SK-N-SH treated with all-trans-retinoic acid at 6 μM for 48 hours (cell line): Measurements from ENCODE around the gene CCDC63.

Experiments
- ATAC-seq: fragments of 200-7000 bp; cut with Tn5 transposase; 3 replicates; pipeline ENCODE4 v1.9.1; 2020; ENCODE audit warnings: mild to moderate bottlenecking, moderate library complexity
- ARNTL ChIP-seq: fragments of 450-650 bp; formaldehyde crosslinking; IDR thresholded peaks from 2 replicates; pipeline ENCODE4 v1.5.0; 2020; ENCODE audit warnings: low read depth, mild to moderate bottlenecking, moderate library complexity, borderline replicate concordance
- BACH2 ChIP-seq: fragments of 250-450 bp; sonication (Bioruptor Pico); IDR thresholded peaks from 2 replicates; pipeline ENCODE4 v1.9.0; 2021; ENCODE audit warnings: mild to moderate bottlenecking, borderline replicate concordance
- CSDC2 ChIP-seq: fragments of 250-450 bp; sonication (Bioruptor Pico); IDR thresholded peaks from 2 replicates; pipeline ENCODE4 v1.5.0; 2020; ENCODE audit warnings: mild to moderate bottlenecking, moderate library complexity
- CSRNP3 ChIP-seq: fragments of 250-450 bp; sonication (Bioruptor Pico); IDR thresholded peaks from 2 replicates; pipeline ENCODE4 v1.5.1; 2021; ENCODE audit warnings: mild to moderate bottlenecking, moderate library complexity
- ESRRG ChIP-seq: fragments of 250-450 bp; sonication (Bioruptor Pico); IDR thresholded peaks from 2 replicates; pipeline ENCODE4 v1.6.1; 2021; ENCODE audit warnings: mild to moderate bottlenecking
- GLIS3 ChIP-seq: fragments of 250-450 bp; sonication (Bioruptor Pico); IDR thresholded peaks from 2 replicates; pipeline ENCODE4 v1.5.0; 2020; ENCODE audit warnings: mild to moderate bottlenecking, moderate library complexity
- ISL1 ChIP-seq: fragments of 250-450 bp; sonication (Bioruptor Pico); IDR thresholded peaks from 2 replicates; pipeline ENCODE4 v2.1.2; 2022; ENCODE audit warnings: mild to moderate bottlenecking, moderate library complexity
- OSR1 ChIP-seq: fragments of 250-450 bp; sonication (Bioruptor Pico); IDR thresholded peaks from 2 replicates; pipeline ENCODE4 v1.8.0; 2022; ENCODE audit warnings: moderate library complexity, mild to moderate bottlenecking, inconsistent platforms
- PPARA ChIP-seq: fragments of 250-450 bp; sonication (Bioruptor Pico); IDR thresholded peaks from 2 replicates; pipeline ENCODE4 v1.5.0; 2020; ENCODE audit warnings: mild to moderate bottlenecking, borderline replicate concordance
- RARB ChIP-seq: fragments of 250-450 bp; sonication (Bioruptor Pico); IDR thresholded peaks from 2 replicates; pipeline ENCODE4 v1.8.0; 2021; ENCODE audit warnings: mild to moderate bottlenecking, moderate library complexity
- SNAI2 ChIP-seq: fragments of 250-450 bp; sonication (Bioruptor Pico); IDR thresholded peaks from 2 replicates; pipeline ENCODE4 v1.5.0; 2020; ENCODE audit warnings: mild to moderate bottlenecking, moderate library complexity
- TCF4 ChIP-seq: fragments of 250-450 bp; sonication (Bioruptor Pico); IDR thresholded peaks from 2 replicates; pipeline ENCODE4 v1.8.0; 2021; ENCODE audit warnings: mild to moderate bottlenecking, moderate library complexity, borderline replicate concordance
- TOX ChIP-seq: fragments of 250-450 bp; sonication (Bioruptor Pico); IDR thresholded peaks from 2 replicates; pipeline ENCODE4 v1.8.0; 2021; ENCODE audit warnings: mild to moderate bottlenecking, moderate library complexity, borderline replicate concordance
- ZC3H10 ChIP-seq: fragments of 250-450 bp; sonication (Bioruptor Pico); IDR thresholded peaks from 2 replicates; pipeline ENCODE4 v1.5.1; 2021; ENCODE audit warnings: mild to moderate bottlenecking, moderate library complexity
- ZFP3 ChIP-seq: fragments of 250-450 bp; sonication (Bioruptor Pico); IDR thresholded peaks from 2 replicates; pipeline ENCODE4 v1.5.0; 2020; ENCODE audit warnings: mild to moderate bottlenecking, moderate library complexity
- ZFP30 ChIP-seq: fragments of 450-650 bp; formaldehyde crosslinking; IDR thresholded peaks from 2 replicates; pipeline ENCODE4 v1.5.0; 2022; ENCODE audit warnings: mild to moderate bottlenecking, moderate library complexity
- ZNF565 ChIP-seq: fragments of 450-650 bp; formaldehyde crosslinking; conservative IDR thresholded peaks from 2 replicates; pipeline ENCODE4 v1.5.0; 2020; ENCODE audit warnings: low read depth, mild to moderate bottlenecking, moderate library complexity
- ZNF70 ChIP-seq: fragments of 450-650 bp; formaldehyde crosslinking; IDR thresholded peaks from 2 replicates; pipeline ENCODE4 v1.5.0; 2020; ENCODE audit warnings: mild to moderate bottlenecking, moderate library complexity
- ZNF8 ChIP-seq: fragments of 450-650 bp; formaldehyde crosslinking; IDR thresholded peaks from 2 replicates; pipeline ENCODE4 v1.5.0; 2020; ENCODE audit warnings: mild to moderate bottlenecking, moderate library complexity
- TF ChIP-seq, protein P1 (sequence below): fragments of 250-450 bp; sonication (Bioruptor Pico); IDR thresholded peaks from 2 replicates; pipeline ENCODE4 v1.8.0; 2021; ENCODE audit warnings: low read depth, mild to moderate bottlenecking, moderate library complexity, borderline replicate concordance
- TF ChIP-seq, protein P2 (sequence below): fragments of 250-450 bp; sonication (Bioruptor Pico); IDR thresholded peaks from 2 replicates; pipeline ENCODE4 v1.5.0; 2020; ENCODE audit warnings: mild to moderate bottlenecking, moderate library complexity
- TF ChIP-seq, protein P3 (sequence below): fragments of 250-450 bp; sonication (Bioruptor Pico); IDR thresholded peaks from 2 replicates; pipeline ENCODE4 v1.8.0; 2020; ENCODE audit warnings: mild to moderate bottlenecking, moderate library complexity, borderline replicate concordance

Gene CCDC63

GRCh38 chr12:110921262-110921661 lies 74.5 kb downstream of the CCDC63 start (continued):
- TF ChIP-seq OSR1 (CRISPR knock-in tag), result no peak
- TF ChIP-seq ZNF70, result no peak
- TF ChIP-seq CSDC2, result no peak
- TF ChIP-seq ZFP30 (CRISPR knock-in tag), result no peak
- no peak for TF ChIP-seq ZNF565 (CRISPR knock-in tag)
- no peak for TF ChIP-seq CSRNP3 (CRISPR knock-in tag)
- TF ChIP-seq PPARA (CRISPR knock-in tag), result no peak

- no peak for ATAC-seq
- TF ChIP-seq ZNF8 (CRISPR knock-in tag) (no peak), CSDC2 (no peak), RARB (CRISPR knock-in tag) (no peak), PPARA (CRISPR knock-in tag) (no peak), ZNF70 (no peak)
- TF ChIP-seq, protein P1, sequence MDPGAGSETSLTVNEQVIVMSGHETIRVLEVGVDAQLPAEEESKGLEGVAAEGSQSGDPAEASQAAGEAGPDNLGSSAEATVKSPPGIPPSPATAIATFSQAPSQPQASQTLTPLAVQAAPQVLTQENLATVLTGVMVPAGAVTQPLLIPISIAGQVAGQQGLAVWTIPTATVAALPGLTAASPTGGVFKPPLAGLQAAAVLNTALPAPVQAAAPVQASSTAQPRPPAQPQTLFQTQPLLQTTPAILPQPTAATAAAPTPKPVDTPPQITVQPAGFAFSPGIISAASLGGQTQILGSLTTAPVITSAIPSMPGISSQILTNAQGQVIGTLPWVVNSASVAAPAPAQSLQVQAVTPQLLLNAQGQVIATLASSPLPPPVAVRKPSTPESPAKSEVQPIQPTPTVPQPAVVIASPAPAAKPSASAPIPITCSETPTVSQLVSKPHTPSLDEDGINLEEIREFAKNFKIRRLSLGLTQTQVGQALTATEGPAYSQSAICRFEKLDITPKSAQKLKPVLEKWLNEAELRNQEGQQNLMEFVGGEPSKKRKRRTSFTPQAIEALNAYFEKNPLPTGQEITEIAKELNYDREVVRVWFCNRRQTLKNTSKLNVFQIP (CRISPR knock-in tag), result no peak
- TF ChIP-seq, protein P2, sequence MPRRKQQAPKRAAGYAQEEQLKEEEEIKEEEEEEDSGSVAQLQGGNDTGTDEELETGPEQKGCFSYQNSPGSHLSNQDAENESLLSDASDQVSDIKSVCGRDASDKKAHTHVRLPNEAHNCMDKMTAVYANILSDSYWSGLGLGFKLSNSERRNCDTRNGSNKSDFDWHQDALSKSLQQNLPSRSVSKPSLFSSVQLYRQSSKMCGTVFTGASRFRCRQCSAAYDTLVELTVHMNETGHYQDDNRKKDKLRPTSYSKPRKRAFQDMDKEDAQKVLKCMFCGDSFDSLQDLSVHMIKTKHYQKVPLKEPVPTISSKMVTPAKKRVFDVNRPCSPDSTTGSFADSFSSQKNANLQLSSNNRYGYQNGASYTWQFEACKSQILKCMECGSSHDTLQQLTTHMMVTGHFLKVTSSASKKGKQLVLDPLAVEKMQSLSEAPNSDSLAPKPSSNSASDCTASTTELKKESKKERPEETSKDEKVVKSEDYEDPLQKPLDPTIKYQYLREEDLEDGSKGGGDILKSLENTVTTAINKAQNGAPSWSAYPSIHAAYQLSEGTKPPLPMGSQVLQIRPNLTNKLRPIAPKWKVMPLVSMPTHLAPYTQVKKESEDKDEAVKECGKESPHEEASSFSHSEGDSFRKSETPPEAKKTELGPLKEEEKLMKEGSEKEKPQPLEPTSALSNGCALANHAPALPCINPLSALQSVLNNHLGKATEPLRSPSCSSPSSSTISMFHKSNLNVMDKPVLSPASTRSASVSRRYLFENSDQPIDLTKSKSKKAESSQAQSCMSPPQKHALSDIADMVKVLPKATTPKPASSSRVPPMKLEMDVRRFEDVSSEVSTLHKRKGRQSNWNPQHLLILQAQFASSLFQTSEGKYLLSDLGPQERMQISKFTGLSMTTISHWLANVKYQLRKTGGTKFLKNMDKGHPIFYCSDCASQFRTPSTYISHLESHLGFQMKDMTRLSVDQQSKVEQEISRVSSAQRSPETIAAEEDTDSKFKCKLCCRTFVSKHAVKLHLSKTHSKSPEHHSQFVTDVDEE, result no peak
- TF ChIP-seq, all 23 proteins: peak for 0
Observed at GRCh38 chr12:110922652-110923051, 75.9 kb downstream of the CCDC63 start.

DNA sequence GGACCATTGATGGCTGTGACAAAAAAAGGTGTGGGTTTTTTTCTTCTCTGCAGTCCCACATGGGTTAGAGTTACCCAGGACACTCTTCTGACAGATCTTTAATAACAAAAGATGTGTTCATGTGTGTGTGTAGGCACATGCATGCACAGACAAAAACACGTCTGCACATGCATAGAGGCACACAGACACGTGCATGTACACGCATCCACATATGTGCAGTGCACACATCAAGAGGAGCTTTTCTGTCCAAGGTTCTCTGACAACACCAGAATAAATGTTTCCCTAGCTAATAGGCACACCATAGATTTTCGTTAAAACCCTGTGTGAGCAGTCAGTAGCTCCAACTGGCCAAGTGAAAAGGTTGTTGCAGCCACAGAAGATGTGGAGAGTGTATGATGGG lies 76.4 kb downstream of the CCDC63 start:
- no peak for ATAC-seq
- TF ChIP-seq ESRRG (CRISPR knock-in tag) (no peak), BACH2 (CRISPR knock-in tag) (no peak), TCF4 (no peak), CSDC2 (no peak), GLIS3 (CRISPR knock-in tag) (no peak), RARB (CRISPR knock-in tag) (no peak), ZNF565 (CRISPR knock-in tag) (no peak), ZFP3 (CRISPR knock-in tag) (no peak), OSR1 (CRISPR knock-in tag) (no peak), ZNF70 (no peak), TOX (CRISPR knock-in tag) (no peak), ISL1 (CRISPR knock-in tag) (no peak), ZC3H10 (no peak), ARNTL (CRISPR knock-in tag) (no peak), SNAI2 (CRISPR knock-in tag) (no peak)
- TF ChIP-seq, protein P2, result no peak
- TF ChIP-seq, protein P3, sequence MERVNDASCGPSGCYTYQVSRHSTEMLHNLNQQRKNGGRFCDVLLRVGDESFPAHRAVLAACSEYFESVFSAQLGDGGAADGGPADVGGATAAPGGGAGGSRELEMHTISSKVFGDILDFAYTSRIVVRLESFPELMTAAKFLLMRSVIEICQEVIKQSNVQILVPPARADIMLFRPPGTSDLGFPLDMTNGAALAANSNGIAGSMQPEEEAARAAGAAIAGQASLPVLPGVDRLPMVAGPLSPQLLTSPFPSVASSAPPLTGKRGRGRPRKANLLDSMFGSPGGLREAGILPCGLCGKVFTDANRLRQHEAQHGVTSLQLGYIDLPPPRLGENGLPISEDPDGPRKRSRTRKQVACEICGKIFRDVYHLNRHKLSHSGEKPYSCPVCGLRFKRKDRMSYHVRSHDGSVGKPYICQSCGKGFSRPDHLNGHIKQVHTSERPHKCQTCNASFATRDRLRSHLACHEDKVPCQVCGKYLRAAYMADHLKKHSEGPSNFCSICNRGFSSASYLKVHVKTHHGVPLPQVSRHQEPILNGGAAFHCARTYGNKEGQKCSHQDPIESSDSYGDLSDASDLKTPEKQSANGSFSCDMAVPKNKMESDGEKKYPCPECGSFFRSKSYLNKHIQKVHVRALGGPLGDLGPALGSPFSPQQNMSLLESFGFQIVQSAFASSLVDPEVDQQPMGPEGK (CRISPR knock-in tag), result no peak
- TF ChIP-seq, protein P1 (CRISPR knock-in tag), result no peak
